HPDE6-E6E7 (cell line): Measurements from ENCODE around the gene SEMA4D.
A peak's percentile ranks its signal among the peaks of the same experiment; 100 is the strongest.

ENCODE experiments used
- DNase-seq: peaks from one replicate; pipeline ENCODE4 v3.0.0; 2011; ENCODE audit warnings: missing footprints; ENCODE audit errors: extremely low spot score

Gene SEMA4D

GRCh38 chr9:89446261-89446960, 51.5 kb downstream of the SEMA4D start:
- no peak for DNase-seq

GRCh38 chr9:89445801-89446251, 52.1 kb downstream of the SEMA4D start:
- no peak for DNase-seq

DNA sequence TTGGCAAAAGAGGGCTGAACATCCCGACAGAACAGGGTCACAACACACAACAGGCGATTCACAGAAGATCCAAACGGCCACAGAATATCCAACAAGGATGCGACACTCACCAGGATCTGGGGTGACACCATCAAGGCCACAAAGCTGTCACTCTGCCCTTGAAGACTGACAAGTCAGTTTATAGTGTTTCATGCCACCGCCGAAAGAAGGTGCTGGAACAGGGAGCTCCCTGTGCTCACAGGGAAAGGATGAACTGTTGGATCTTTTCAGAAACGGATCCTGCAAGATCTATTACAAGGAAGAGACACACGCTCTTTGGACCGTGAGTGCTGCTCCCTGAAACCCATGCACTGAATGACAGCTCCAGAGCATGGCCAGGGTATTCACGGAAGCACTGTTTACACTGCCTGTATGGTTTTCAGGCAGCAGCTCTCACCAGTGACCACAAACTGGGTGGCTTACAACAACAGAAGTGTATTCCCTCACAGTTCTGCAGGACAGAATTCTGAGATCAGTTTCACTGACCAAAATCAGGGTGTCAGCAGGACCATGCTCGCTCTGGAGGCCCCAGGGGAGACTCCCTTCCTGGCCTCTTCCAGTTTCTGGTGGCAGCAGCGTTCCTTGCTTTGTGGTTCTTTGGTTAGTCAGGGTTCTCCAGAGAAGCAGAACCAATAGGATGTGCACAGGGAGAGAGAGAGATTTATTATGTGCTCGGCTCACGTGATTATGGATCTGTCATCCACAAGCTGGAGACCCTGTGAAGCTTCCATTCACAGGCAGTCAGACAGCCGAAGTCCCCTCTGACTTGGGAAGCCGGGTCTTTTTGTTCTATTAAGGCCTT, 52.8 kb downstream of the SEMA4D start:
- DNase-seq: no peak

DNA sequence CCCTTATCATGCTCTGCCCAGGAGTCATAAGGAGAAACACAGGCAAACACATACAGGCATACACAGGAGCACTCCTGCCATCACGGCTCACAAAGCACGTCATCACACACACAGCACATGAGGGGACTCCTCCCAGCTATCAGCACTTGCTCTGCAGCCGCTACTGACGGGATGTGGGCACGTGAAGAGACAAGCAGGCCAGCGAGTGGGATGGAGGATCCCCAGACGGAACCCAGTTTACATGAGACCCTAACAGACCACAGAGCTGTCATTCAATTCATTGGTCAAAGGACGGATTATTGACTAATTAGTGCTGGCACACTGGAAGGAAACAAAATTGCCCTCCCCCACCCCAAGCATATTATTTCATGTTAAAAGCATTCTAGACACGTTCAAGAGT, 53.6 kb downstream of the SEMA4D start:
- no peak for DNase-seq

DNA sequence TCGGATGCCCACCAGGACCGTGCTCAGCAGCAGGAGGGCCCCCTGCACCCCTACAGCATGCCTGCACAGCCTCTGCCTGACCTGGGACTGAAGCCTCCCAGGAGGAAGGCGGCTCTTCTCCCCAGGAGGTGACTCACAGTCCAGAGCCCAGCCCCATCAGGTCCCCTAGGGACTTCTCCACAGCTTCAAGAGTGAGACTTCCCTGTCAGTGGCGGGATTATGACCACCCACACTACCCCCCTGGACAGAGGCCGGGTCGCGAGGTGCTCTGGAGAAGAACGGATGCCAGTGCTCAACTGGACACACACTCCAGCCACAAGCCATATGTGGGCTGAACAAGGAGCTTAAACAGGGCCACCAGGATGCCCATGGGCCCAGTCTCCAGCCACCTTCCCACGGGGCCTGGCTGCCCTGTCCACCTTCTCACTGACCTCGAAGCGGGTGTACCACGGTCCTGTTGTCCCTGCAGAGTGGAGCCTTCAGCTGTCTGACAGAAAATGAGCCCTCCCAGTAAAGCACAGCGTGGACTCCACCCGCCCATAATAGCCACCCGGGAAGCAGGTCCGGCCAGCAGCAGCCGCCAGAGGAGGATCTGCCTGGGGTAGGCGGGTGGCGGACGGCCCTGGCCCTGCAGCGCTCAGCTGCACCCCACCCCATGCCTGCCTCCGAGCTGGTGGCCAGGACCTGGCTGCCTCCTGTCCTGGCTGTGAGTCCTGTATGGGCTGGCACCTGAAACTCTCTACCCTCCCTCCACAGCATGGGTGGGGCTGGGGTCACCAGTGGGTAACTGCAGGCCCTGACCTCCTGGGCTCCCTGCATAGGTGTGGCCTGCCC, 54.7 kb downstream of the SEMA4D start:
- DNase-seq: no peak

DNA sequence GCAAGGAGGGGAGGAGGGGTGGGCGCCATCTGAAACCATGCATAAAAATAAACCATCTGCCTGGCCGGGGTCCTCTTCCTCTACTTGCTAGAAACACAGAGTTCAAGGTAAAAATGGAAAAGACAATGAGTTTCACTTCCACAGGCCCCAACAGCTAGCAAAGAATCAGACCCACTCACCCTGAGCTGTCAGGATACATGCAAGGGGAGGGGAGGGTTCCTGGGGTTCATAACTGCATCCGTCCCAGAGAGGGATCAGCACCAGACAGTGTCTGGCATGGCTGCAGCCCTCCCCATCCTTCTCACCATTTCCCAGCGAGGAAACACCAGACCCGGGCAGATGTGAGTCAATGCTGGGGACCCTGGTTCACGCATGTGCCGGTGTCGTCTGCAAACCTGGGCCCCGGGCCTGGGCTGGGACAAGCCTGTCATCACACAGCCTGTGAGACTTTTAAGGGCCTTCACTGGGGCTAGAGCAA, 55.4 kb downstream of the SEMA4D start:
- DNase-seq: no peak

- no peak for DNase-seq
These were observed 55.9 kb downstream of the SEMA4D start for GRCh38 chr9:89441986-89442385.

DNA sequence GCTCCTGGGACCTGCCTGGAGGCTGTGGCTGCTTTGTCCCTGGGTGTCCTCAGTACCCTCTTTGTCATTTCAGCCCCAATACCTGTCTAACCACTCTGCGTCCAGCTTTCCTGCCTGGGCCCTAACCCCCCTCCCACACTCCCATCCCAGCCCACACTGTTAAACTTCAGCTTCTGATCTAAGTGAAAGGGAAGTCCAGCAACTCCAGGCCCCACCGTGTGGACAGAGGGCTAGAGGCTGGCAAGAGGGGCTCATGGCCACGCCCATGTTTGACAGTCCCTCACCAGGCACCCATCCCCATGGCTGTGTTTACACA, 56.3 kb downstream of the SEMA4D start:
- no peak for DNase-seq

GRCh38 chr9:89440951-89441654, 56.8 kb downstream of the SEMA4D start:
- no peak for DNase-seq

GRCh38 chr9:89440548-89440947, 57.4 kb downstream of the SEMA4D start:
- DNase-seq: no peak

DNA sequence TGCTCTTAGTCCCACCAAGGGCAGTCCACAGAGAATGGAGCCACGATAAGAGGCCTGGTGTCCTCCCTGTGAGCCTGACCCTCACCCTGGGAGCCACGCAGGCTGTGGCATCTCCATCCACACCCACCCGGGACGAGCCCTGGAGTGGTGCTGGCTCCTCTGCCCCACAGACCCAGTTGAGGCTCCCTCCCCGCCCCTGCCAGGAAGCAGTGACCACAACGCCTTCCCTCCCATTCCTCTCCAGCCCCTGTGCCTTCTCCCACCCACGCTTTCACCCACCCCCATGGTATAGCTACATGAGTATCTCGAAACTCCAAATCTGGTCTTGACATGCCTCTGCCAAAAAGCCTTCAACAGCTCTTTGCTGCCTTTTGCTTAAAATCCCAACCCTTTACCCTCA, 57.9 kb downstream of the SEMA4D start:
- no peak for DNase-seq

- DNase-seq: no peak
These were observed 58.3 kb downstream of the SEMA4D start for GRCh38 chr9:89439571-89439970.

DNA sequence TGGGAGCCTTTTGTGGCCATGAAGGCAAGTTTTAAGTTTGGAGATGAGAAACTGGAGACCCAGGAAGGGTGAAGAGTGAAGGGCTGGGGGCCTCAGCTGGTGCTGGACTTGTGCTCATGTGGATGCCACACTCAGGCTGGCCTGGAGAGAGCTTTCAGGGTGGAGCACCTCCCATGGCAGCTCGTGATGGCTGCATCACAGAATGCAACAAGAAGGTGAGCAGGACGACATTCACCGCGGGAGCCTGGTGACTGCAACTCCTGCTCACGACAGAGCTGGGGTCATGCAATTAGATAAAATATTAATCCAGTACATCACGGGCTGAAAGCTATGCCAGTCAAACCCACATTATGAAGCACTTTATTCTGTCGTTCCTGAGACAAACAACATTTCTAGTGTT, 59.7 kb downstream of the SEMA4D start:
- no peak for DNase-seq

GRCh38 chr9:89437772-89438171, 60.1 kb downstream of the SEMA4D start:
- no peak for DNase-seq

DNA sequence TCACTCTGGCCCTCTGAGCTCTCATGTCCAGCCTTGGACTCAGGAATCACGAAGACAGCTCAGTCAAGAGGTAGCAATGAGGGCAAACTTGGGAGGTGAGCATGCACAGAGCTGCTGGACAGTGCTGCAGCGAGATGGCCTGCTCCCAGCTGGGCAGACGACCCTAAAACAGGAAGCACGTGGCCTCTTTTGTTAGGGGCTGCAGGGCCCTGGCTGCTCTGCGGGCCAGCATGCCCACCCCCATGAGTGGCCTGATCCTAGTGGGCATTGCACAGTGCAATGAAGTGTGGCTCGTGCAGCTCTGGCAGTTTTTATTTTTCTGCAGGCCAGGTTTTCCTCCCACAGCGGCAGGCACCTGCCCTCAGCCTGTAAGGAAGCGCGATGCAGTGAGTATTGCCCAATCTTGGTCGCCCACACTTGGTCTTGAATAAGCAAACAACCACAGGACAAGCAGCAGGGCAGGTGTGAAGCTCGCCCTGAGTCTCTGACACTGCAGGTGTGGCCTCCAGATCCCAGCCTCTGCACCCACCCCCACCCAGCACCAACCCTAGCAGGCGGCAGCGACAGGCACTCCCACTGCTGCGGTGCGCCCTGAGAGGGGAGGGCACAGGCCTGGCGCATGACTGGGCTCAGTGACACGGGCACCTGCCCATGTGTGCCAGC, 60.8 kb downstream of the SEMA4D start:
- no peak for DNase-seq

GRCh38 chr9:89436326-89436725, 61.6 kb downstream of the SEMA4D start:
- DNase-seq: no peak

DNA sequence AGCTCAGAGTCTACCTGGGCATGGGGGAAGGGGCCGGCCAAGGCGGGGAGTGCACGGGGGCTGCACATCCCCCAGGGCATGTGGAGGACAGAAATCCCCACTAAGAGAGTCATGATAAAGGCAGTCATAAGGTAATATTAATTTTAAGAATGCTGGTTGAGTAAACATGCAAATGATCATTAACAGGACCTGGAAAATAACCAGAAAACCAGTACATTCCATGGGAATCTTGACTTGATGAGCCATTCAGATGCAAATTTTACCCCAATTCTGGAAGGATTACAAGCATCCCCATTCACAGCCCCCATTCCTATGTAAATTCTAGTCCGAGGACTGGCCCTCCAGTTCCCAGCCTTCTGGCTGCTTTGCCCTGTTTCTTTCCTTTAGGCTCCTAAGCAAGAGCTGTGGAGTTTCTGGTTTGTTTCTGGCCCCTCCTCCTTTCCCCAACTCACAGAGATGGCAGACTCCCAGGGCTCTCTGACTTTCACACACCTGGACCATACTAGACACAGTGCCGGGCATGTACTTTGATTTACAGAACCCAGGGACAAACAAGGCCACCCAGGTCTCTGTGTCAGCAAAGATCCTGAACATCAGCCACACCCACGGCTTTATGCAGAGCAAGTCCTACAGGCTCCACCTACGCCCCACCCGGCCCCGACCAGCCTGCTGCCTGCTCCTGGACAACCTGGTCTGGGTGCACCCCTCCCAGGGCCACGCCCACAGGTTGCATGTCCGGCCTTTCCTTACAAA, 62.7 kb downstream of the SEMA4D start:
- DNase-seq: peak; percentile 65

GRCh38 chr9:89434636-89435035, 63.3 kb downstream of the SEMA4D start:
- no peak for DNase-seq

DNA sequence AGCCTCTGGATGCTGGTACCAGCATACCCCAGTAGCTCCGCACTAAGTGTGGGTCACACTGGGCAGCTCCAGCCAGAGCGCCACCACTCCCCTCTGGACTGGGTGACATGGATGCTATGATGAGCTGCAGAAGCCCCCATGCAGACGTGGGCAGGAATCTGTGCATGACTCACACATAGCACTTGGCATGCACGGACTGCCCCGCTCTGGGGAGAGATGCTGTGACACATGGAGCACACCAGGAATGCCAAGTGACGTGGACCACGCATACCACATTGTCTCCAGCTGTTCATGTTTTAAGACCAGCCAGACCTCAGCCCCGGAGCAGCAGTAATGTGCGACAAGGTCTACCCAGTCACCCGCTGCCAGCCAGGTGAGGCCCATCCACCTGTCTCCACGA, 64.1 kb downstream of the SEMA4D start:
- DNase-seq: no peak

DNA sequence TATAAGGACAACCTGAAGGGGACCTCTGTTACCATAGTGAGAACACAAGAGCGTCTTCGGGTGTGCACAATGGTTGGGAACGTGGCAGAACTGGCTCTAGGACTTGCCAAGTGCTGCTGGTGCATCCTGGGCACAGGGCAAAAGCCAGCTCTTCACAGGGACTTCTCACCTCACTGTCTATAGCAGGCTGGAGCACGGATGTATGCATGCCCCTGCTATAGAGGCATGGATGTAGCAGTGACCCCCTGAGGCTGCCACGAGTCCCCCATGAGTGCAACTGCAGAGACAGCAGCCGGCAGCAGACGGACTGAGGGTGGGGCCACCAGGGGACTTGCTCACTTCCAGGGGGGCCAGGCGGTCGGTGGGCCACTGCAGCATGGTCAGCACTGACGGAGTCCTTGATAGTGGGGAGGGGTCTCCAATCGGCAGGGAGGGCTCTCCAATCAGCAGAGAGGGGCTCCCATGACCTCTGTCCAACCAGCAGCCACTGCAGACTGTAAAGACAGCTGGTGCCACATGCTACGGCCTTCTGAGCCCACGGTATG, 64.9 kb downstream of the SEMA4D start:
- no peak for DNase-seq
